Thyroid gland (tissue), 4 donors: Measurements from ENCODE around the gene DDC. TPM values are rescaled to one million over a fixed set of nuclear protein-coding genes. Genes with fewer than 3 reads are reported as not detected.

ENCODE experiments used
- DNase-seq, 2 donors: peaks; one replicate each; pipeline ENCODE4 v3.0.0-alpha.2; 2019
- H3K27ac ChIP-seq, 3 donors: fragments of 200-600 bp; sonication (generic); 1 replicate in 2 of 3; 2 replicates in 1 of 3; pipeline ENCODE4 v1.5.1; 2016 to 2019; ENCODE audit warnings: mild to moderate bottlenecking in 1 of 3, moderate library complexity in 1 of 3
- H3K27me3 ChIP-seq: fragments of 200-600 bp; sonication (generic); one replicate; pipeline ENCODE4 v1.5.1; 2019
- H3K36me3 ChIP-seq, 2 donors: fragments of 200-600 bp; sonication (generic); one replicate each; pipeline ENCODE4 v1.5.1; 2016 to 2019
- H3K4me1 ChIP-seq, 2 donors: fragments of 200-600 bp; sonication (generic); one replicate each; pipeline ENCODE4 v1.5.1; 2017 to 2019
- H3K4me3 ChIP-seq, 3 donors: fragments of 200-600 bp; sonication (generic); replicated peaks in 1 of 3; 1 replicate in 2 of 3; 2 replicates in 1 of 3; pipeline ENCODE4 v1.5.1; 2016; ENCODE audit warnings: mild to moderate bottlenecking in 1 of 3
- H3K9me3 ChIP-seq: fragments of 200-600 bp; sonication (generic); one replicate; pipeline ENCODE4 v1.5.1; 2017
- POLR2A ChIP-seq, 2 donors: fragments of 450-650 bp; IDR thresholded peaks; one replicate each; pipeline ENCODE4 v1.6.1; 2017; ENCODE audit warnings: antibody characterized with exemption in 2 of 2, mild to moderate bottlenecking in 2 of 2, moderate library complexity in 1 of 2
- WGBS, 2 donors: methylation state at CpG; one replicate each; pipeline ENCODE4 v1.1.5; 2017; 5-methylcytosine and 5-hydroxymethylcytosine counted together
- intact Hi-C: fragments of 100-400 bp; cut with DNase I; formaldehyde crosslinking; loops from one replicate; pipeline ENCODE4 v1.15.1; 2023
- total RNA-seq, 4 donors: library from RNA; depleted of rRNA; stranded (reverse); fragments of >200 nt; gene quantifications; one replicate each; pipeline ENCODE4 v1.2.3, GENCODE V29; 2016
- TF ChIP-seq, protein P1 (sequence below), 6 experiments: fragments of 200-600 bp in 3 of 6; fragments of 450-650 bp in 3 of 6; sonication (generic) in 3 of 6; IDR thresholded peaks; one replicate each; pipeline ENCODE4 v1.5.1; 2016 to 2019; ENCODE audit warnings: antibody characterized with exemption in 6 of 6, mild to moderate bottlenecking in 2 of 6, inconsistent platforms in 1 of 6, moderate library complexity in 1 of 6

The DDC gene
- total RNA-seq, 4 donors from 2014 or later = 2.7 TPM; not detected in 3

DNA sequence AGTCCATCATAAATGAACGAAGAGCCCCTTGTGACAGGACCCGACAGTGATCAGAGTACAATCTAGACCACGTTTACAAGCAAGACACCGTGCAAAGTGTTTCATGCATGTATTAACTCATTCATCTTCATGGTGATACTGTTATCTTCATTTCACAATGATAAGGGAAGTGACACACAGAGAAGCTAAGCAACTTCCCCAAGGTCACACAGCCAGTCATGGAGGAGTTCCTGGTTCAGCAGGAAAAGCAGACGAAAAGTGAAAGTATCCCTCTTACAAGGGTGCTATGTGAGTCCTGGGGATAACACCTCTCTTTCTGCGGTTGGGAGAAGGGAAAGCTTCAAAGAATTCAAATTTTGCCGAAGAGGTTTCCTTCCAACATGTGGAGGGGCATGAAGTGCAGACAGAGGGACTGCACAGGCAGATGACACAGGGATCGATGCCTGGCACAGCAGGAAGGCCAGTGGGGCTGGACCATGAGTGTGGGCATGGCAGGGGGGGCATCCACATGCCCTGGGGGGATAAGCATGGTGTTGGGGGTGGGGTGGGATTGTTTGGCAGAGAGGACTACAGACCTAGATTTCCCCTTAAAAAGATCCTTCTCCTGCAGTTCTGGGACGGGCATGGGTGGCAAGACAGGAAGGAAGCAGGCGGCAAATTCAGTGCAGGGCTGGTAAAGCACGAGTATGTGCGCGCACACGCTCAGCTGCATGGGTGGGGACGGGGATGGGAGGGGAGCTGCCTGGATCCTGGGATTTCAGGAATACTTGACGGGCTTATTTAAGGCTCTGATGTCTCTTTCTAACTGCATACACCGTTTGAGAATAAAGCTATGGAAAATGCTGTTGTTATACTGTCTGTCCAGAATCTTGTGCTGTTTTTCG lies 33.5 kb upstream of the DDC start:
- no peaks in the 10 kb centered on the region for H3K4me1 ChIP-seq
- 86 to 87% methylated on average over 18 of the region's 18 CpGs for WGBS, 2 donors
- H3K9me3 ChIP-seq = no peaks in the 10 kb centered on the region
- intact Hi-C loops = no loop called here
- no peaks in the 10 kb centered on the region for H3K27me3 ChIP-seq
- no peak overlapping the region for H3K4me3 ChIP-seq
- TF ChIP-seq, protein P1, sequence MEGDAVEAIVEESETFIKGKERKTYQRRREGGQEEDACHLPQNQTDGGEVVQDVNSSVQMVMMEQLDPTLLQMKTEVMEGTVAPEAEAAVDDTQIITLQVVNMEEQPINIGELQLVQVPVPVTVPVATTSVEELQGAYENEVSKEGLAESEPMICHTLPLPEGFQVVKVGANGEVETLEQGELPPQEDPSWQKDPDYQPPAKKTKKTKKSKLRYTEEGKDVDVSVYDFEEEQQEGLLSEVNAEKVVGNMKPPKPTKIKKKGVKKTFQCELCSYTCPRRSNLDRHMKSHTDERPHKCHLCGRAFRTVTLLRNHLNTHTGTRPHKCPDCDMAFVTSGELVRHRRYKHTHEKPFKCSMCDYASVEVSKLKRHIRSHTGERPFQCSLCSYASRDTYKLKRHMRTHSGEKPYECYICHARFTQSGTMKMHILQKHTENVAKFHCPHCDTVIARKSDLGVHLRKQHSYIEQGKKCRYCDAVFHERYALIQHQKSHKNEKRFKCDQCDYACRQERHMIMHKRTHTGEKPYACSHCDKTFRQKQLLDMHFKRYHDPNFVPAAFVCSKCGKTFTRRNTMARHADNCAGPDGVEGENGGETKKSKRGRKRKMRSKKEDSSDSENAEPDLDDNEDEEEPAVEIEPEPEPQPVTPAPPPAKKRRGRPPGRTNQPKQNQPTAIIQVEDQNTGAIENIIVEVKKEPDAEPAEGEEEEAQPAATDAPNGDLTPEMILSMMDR (IDR thresholded peaks at IDR 0.05) = no peak
- no peak for TF ChIP-seq POLR2A (IDR thresholded peaks at IDR 0.05)
- no peak for DNase-seq
- H3K36me3 ChIP-seq = no peaks in the 10 kb centered on the region
- no peak overlapping the region for H3K27ac ChIP-seq

DNA sequence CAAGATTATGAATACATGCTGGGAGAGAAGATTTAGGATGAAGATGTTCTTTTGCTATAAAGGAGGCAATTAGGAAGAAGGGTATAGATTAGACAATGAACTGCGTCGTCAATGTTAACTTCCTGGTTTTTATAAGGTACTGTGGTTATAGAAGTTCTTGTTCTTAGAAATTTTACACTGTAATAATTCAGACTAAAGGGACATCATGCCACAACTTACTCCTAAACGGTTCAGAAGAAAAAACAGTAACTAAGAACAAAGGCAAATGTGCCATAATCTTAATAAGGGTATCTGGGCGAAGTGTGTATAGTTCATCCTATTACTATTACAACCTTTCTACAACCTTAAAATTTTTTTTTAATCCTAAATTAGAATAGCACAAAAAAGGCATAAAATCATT lies 31.3 kb upstream of the DDC start:
- H3K27ac ChIP-seq = no peak overlapping the region
- no peaks in the 10 kb centered on the region for H3K9me3 ChIP-seq
- no peaks in the 10 kb centered on the region for H3K4me1 ChIP-seq
- H3K36me3 ChIP-seq = peaks cover 0 to 4% of the 10 kb centered on the region in 2 donors
- H3K4me3 ChIP-seq = no peak overlapping the region
- DNase-seq = no peak
- intact Hi-C loops = no loop called here
- TF ChIP-seq, protein P1 (IDR thresholded peaks at IDR 0.05) = no peak
- TF ChIP-seq POLR2A (IDR thresholded peaks at IDR 0.05) = no peak
- no peaks in the 10 kb centered on the region for H3K27me3 ChIP-seq
- WGBS, 2 donors = 84 to 91% methylated on average over 4 of the region's 4 CpGs

DNA sequence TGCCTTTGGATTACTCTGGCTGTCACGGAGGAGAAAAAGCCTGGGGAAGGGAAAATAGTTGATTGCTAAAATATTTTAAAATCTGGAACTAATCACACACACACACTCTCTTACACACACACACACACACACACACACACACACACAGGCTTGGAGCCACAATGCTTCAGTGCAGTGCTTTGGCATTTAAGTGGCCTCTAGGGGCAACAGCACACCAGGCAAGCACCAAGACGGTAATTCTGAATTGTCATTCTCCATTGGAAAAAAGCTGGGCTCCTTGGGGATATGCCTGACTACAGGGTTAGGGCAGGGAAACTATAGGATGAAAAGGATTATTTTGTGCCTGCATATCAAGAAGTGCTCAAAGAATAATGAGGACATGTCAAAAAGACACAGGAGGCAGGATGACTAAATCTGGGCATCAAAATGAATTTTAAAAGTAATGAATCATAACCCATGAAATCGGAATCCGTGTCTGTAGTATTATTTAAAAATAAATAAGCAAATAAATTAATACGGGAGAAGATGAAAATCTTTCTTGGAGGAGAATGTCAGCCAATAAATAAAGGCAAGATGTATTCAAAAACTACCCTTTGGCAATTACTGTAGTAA lies 30.4 kb upstream of the DDC start:
- 72% methylated on average over 5 of the region's 5 CpGs for WGBS, 2 donors

DNA sequence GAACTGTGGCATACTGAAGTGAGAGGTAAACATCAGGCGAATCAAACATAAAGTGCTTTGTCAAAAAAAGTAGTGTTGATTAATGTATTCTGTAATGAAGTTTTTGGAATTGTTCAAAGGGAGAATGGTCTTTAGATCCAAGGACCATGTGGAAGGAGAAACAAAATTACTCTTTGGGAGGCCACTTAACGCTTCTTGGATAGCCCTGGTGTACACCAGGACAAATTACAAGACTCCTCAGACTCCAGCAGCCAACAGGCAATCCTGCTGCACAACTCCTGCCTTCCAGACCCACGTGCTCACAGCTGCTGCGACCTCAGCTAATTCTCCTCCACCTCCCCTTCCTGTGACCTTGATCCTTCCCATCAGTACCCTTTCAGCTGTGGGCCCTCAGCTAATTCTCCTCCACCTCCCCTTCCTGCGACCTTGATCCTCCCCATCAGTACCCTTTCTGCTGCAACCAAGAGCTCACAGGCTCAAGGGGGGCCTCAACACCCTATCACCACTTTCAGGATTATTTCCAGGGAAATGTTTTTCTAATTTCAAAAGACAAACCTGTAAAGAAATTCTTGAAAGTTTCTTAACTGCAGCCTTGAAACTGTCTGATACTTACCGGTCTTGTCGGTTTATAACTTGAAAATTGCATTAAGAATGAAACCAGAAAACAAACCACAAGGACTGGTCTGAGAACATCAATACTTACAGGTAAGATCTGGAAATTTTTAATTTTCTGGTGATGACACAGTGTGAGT lies 29.7 kb upstream of the DDC start:
- H3K36me3 ChIP-seq = peaks cover 0 to 4% of the 10 kb centered on the region in 2 donors
- TF ChIP-seq, protein P1 (IDR thresholded peaks at IDR 0.05) = no peak
- no peak for TF ChIP-seq POLR2A (IDR thresholded peaks at IDR 0.05)
- intact Hi-C loops = no loop called here

More for the DNA sequence above, 30.4 kb upstream of the DDC start:
- Histone ChIP-seq H3K4me3 (no peak overlapping the region), H3K27ac (no peak overlapping the region), H3K9me3 (no peaks in the 10 kb centered on the region), H3K36me3 (peaks cover 0 to 4% of the 10 kb centered on the region in 2 donors), H3K27me3 (no peaks in the 10 kb centered on the region), H3K4me1 (no peaks in the 10 kb centered on the region)
- intact Hi-C loops = no loop called here
- TF ChIP-seq, protein P1 (IDR thresholded peaks at IDR 0.05) = peak in 4 of 6 experiments; percentile 7 to 35 (median 32)
- no peak for TF ChIP-seq POLR2A (IDR thresholded peaks at IDR 0.05)
- peak; percentile 13 to 18 for DNase-seq

More for the DNA sequence above, 29.7 kb upstream of the DDC start:
- Histone ChIP-seq H3K9me3 (no peaks in the 10 kb centered on the region), H3K27me3 (no peaks in the 10 kb centered on the region), H3K4me3 (no peak overlapping the region), H3K27ac (no peak overlapping the region), H3K4me1 (no peaks in the 10 kb centered on the region)
- WGBS, 2 donors = 84 to 86% methylated on average over 7 of the region's 7 CpGs
- no peak for DNase-seq
